Heart left ventricle (tissue), 16 donors: Measurements from ENCODE around the gene SIK1. TPM values are rescaled to one million over a fixed set of nuclear protein-coding genes. Genes with fewer than 3 reads are reported as not detected.
"Not testable (repeated sequence)": the region's sequence is repeated elsewhere in the genome, so short reads cannot be mapped to it uniquely, and the experiment has no call there.

ENCODE experiments used
- ATAC-seq, 4 donors: fragments of 200-7000 bp; cut with Tn5 transposase; one replicate each; pipeline ENCODE4 v1.9.1; 2020 to 2022; ENCODE audit warnings: moderate library complexity in 4 of 4, mild to moderate bottlenecking in 3 of 4, moderate number of reproducible peaks in 1 of 4
- DNase-seq, 5 donors: peaks; one replicate each; pipeline ENCODE4 v3.0.0-alpha.2; 2020
- H3K27ac ChIP-seq, 12 donors: fragments of 200-600 bp; sonication (generic) in 4 of 12; one replicate each; pipeline versions ENCODE4 v1.5.0 to v1.8.0; 2016 to 2022; ENCODE audit warnings: mild to moderate bottlenecking in 2 of 12
- H3K27me3 ChIP-seq, 9 donors: fragments of 200-600 bp; sonication (generic) in 2 of 9; one replicate each; pipeline versions ENCODE4 v1.5.1 to v1.8.0; 2016 to 2022; ENCODE audit warnings: mild to moderate bottlenecking in 3 of 9
- H3K36me3 ChIP-seq, 9 donors: fragments of 200-600 bp; sonication (generic) in 2 of 9; one replicate each; pipeline versions ENCODE4 v1.5.0 to v1.8.0; 2018 to 2022; ENCODE audit warnings: mild to moderate bottlenecking in 2 of 9
- H3K4me1 ChIP-seq, 12 donors: fragments of 200-600 bp; sonication (generic) in 4 of 12; one replicate each; pipeline versions ENCODE4 v1.5.0 to v1.8.0; 2016 to 2022; ENCODE audit warnings: mild to moderate bottlenecking in 3 of 12
- H3K4me3 ChIP-seq, 12 donors: fragments of 200-600 bp; sonication (generic) in 4 of 12; one replicate each; pipeline versions ENCODE4 v1.5.0 to v1.8.0; 2017 to 2022; ENCODE audit warnings: mild to moderate bottlenecking in 9 of 12, moderate library complexity in 4 of 12
- H3K9me3 ChIP-seq, 12 donors: fragments of 200-600 bp; sonication (generic) in 4 of 12; one replicate each; pipeline versions ENCODE4 v1.5.0 to v1.8.0; 2016 to 2022; ENCODE audit warnings: mild to moderate bottlenecking in 1 of 12
- WGBS, 4 donors: extraction: QIAGEN DNeasy Blood & Tissue Kit in 2 of 4; methylation state at CpG; one replicate each; pipeline versions ENCODE4 v1.1.5 to v1.1.7; 2013 to 2018; 5-methylcytosine and 5-hydroxymethylcytosine counted together
- intact Hi-C, 10 donors: fragments of 100-400 bp; cut with DNase I; formaldehyde crosslinking; loops; one replicate each; pipeline versions ENCODE4 v1.11.1 to v1.14.2; 2022
- polyA plus RNA-seq, 2 donors: library from polyadenylated mRNA; stranded (reverse); fragments of 200-250 nt; gene quantifications; one replicate each; pipeline ENCODE4 v1.2.3, GENCODE V29; 2013
- total RNA-seq, 9 donors: library from RNA; depleted of rRNA in 2 of 9; stranded (reverse); fragments of >200 nt in 2 of 9; fragmentation: NEBNext Ultra II Directional in 3 of 9; extraction: Animal tissue kit (Norgen Biotek cat#: 25700) in 3 of 9; gene quantifications; one replicate each; pipeline versions ENCODE4 v1.1.0 to v1.2.4, GENCODE V29; 2016 to 2023
- donor health status: ischemic (EF 13 %, LVEDD 7.1; RV severe dilation, severe dysfunction).
- donor health status: healthy with polysubstance abuse.
- donor health status: DM: no; HTN: yes; CAD: no.
- donor health status: DM: no; HTN: no; CAD: no.
- donor health status: ischemic (EF 25% LVEDD 6.9; RV normal size, moderate dysfunction).
- donor health status: ischemic (EF 25% LVEDD 5.7; RV mildly dilated, moderate dysfunction).
- donor health status: healthy.
- donor health status: DM: yes; HTN: yes; CAD: no.
- donor health status: ischemic (EF 35%, LVEDD 5.7; RV mildly dilated, moderate dysfunction).
- donor health status: nonischemic (EF 11% LVEDD 7.7; RV severe dilation, severe dysfunction).
- donor health status: DM: yes; HTN: yes; CAD: no.
- donor health status: PGD.
- donor health status: ischemic (EF 29% LVEDD 5.4; RV normal size, mild dysfunction).
- donor health status: nonischemic (EF 23%, LVEDD 6.1; RV moderate dilation, normal function).

The SIK1 gene
- total and polyA plus RNA-seq, 11 donors: 0.38 to 53.5 (median 5.4) TPM

DNA sequence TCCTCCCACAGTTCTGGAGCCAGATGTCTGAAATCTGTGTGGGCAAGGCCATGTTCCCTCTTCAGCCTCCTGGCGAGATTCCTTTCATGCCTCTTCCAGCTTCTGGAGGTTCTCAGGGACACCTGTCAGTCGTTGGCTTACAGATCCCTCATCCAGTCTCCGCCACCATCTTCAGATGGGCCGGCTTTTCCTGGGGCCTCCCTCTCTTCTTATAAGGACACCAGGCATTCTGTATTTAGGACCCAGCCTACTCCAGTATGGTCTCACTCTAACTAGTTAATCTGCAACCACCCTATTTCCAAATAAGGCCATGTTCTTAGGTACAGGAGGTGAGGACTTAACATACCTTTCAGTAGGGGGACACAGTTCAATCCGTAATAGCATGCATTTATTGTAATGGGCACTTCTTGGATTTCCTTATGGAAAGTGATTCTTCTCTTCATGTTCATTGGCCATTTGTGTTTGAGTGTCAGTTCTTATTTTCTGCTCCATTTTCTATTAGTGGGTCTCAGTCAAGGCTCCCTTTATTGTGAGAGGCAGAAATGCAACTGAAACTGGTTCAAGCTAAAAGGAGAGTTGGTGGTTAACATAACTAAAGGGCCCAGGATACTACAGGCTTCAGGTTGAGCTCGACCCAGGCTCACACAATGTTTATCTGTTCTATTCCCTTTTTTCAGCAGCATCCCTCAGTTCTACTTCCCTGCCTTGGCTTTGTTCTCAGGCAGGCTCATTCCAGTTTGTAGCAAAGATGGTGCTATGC lies 12.6 kb upstream of the SIK1 start:
- H3K36me3 ChIP-seq, H3K27me3 ChIP-seq, H3K4me1 ChIP-seq, H3K9me3 ChIP-seq, H3K27ac ChIP-seq, intact Hi-C loops, H3K4me3 ChIP-seq: not testable (repeated sequence)
- WGBS, 4 donors: 56 to 100% methylated on average over 1 to 4 of the region's 6 CpGs; no CpG with 5 or more reads in 2 of the 4 donors
- peak in 3 of 4 donors; percentile 31 to 48 (median 48) for ATAC-seq
- peak in 1 of 5 donors; percentile 4 for DNase-seq

GRCh38 chr21:43436272-43436671 lies 9.3 kb upstream of the SIK1 start:
- H3K36me3 ChIP-seq, H3K4me1 ChIP-seq, DNase-seq, ATAC-seq, H3K9me3 ChIP-seq, H3K4me3 ChIP-seq, H3K27ac ChIP-seq, intact Hi-C loops, H3K27me3 ChIP-seq: not testable (repeated sequence)
- WGBS, 4 donors: no CpG with 5 or more reads among the region's 9 CpGs

DNA sequence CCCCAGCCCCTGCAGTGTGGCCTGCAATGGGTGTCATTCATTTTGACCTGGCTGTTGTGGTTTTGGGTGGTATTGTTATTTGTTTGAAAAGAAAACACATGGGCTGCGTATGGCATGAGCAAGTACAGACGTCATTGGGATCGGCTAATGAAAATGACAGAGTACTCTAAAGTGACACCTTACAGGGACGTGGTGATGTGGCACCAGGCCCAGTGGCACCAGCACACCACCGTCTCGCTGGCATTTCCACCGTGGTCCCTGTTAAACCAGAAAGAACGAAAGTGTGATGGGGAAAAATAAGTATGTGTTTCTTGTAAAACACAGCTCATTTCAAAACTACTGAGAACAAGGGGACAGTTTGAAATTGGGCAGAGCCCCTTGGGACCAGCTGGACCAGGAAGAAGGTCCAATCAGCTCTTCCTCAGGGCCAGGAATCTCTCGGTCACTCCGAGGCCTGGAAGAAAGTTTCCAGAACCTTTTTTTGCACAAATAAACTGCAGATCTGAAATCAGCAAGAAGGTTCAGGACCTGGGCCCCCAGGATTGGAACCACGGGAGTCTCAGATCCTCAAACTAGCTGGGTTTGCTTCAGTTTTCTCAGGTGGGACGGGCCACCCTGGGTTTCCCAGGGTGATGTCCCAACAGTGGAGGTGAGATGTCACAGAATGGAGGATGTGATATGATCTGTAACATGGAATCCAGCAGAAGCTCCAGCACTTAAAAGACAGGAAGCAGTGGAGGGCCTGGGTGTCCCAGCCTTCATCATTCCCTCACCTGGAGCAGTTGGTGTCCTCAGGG lies 6.6 kb upstream of the SIK1 start:
- H3K9me3 ChIP-seq, H3K27ac ChIP-seq, H3K27me3 ChIP-seq, H3K4me3 ChIP-seq, DNase-seq, H3K36me3 ChIP-seq, ATAC-seq, intact Hi-C loops, H3K4me1 ChIP-seq: not testable (repeated sequence)
- 100% methylated on average over 1 of the region's 12 CpGs; no CpG with 5 or more reads in 2 of the 4 donors for WGBS, 4 donors

DNA sequence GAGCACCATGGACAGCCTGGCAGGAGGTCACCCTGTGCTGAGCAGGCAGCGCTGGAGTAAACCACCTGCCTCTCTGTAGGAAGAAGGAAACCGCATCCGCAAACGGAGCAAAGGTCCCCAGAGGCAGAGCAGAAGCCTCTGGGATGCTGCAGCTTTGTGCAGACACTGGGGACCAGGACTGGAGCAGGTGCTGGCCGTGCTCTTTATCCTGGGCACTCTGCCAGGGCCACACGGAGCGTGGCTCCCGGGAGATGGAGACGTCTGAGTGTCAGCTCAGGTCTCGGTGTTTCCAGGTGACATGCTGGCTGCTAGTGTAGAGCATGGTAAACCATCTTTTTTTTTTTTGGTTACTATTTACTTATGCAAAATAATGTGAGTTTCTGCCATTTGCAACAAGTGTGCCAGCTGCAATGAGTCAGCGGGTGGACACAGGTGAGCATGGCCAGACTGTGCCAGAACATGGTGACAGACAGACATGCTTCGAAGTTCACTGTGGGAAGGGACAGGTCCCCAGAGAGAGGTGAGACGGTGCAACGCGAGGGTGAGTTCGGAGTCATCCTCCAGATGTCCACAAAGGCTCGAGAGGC lies 4.0 kb upstream of the SIK1 start:
- 75 to 83% methylated on average over 10 to 11 of the region's 17 CpGs; no CpG with 5 or more reads in 2 of the 4 donors for WGBS, 4 donors
- H3K27ac ChIP-seq, H3K4me3 ChIP-seq, H3K9me3 ChIP-seq, intact Hi-C loops, DNase-seq, H3K4me1 ChIP-seq, H3K36me3 ChIP-seq, H3K27me3 ChIP-seq, ATAC-seq: not testable (repeated sequence)

DNA sequence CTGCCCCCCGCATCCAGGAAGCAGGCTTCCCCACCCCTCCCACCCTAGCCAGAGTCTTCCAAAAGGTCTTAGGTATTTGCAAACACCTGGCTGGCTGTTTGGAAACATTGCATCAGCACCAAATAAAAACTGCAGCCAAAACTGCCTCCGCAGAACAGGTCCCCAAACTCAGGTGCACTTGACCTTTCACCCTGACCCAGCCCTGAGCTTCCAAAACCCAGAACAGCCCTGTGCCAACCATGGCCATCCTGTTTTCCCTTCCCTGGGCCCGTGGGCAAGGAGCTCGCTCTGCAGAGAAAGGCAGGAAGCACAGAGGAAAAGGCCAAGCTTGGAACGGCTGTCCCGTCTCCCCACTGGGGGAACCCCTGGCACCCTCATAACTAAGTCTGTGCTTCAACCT lies 2.0 kb upstream of the SIK1 start:
- H3K9me3 ChIP-seq, DNase-seq, H3K4me1 ChIP-seq, ATAC-seq, H3K36me3 ChIP-seq, intact Hi-C loops, H3K27ac ChIP-seq, H3K27me3 ChIP-seq, H3K4me3 ChIP-seq: not testable (repeated sequence)
- no CpG with 5 or more reads among the region's 6 CpGs for WGBS, 4 donors

GRCh38 chr21:43427242-43427559 lies 270 bp upstream of the SIK1 start:
- H3K27me3 ChIP-seq, DNase-seq, H3K9me3 ChIP-seq, intact Hi-C loops, H3K36me3 ChIP-seq, H3K4me1 ChIP-seq, H3K4me3 ChIP-seq, H3K27ac ChIP-seq: not testable (repeated sequence)
- no CpG with 5 or more reads among the region's 53 CpGs for WGBS, 4 donors
- ATAC-seq: peak; percentile 83 to 93 (median 91)

DNA sequence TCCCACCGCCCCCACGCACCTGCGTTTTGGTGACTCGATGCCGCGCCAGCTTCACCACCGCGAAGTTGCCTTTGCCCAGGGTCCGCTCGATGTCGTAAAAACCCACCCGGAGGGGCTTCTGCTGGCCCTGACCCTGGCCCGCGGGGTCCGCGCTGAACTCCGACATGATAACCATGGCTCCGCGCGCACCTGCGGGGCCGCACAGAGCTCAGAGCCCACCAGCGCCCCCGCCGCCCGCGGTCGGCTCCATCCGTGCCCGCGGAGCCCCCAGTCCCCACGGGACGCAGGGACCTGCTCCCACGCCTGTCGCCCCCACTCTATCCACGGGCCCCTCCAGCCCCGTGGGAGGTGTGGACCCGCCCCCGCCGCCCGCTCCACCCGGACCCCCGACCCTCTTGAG lies 927 bp downstream of the SIK1 start:
- H3K4me3 ChIP-seq, H3K27me3 ChIP-seq, H3K36me3 ChIP-seq, DNase-seq, intact Hi-C loops, H3K27ac ChIP-seq, H3K4me1 ChIP-seq, H3K9me3 ChIP-seq: not testable (repeated sequence)
- ATAC-seq: peak in 3 of 4 donors; percentile 6 to 21 (median 16)
- WGBS, 4 donors: no CpG with 5 or more reads among the region's 43 CpGs

DNA sequence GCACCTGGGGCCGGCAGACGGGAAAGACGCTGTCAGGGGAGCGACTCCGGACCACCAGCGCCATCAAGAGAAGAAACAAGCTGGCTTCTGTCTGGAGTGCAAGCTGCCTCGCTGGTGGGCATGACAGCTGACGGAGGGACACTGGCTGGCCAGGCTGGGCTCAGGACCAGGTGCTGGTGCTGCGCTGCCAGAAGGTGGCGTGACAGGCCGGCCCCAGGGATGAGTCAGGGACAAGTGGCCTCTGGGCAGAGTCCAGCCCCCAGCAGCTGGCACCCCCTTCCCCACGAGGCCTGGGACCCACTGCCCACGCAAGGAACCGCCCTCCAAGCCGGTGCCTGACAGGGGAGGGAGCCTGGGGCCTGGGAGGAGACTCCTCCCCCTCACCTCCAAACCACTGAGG lies 7.5 kb downstream of the SIK1 start:
- DNase-seq, ATAC-seq: not testable (repeated sequence)
- WGBS, 4 donors: no CpG with 5 or more reads among the region's 15 CpGs

DNA sequence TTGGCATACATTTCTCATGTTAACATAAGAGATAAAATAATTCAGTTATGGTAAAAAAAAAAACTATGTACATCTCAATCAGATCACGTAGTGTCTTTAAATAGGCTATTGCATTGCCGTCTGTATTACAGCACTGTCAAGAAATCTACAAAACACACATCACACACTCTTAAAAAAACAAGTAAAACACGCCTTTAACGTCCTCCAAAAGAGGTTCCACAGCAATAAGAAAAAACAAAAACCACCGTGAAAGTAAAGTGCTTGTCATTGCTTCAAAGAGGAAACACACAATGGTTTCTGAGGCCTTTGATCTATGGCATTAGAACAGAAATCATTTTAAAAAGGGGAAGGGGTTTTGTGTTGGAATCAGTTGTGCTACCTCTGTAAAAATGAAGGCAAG lies 12.4 kb downstream of the SIK1 start:
- H3K36me3 ChIP-seq, H3K27me3 ChIP-seq, ATAC-seq, H3K4me3 ChIP-seq, intact Hi-C loops, DNase-seq, H3K9me3 ChIP-seq, H3K27ac ChIP-seq, H3K4me1 ChIP-seq: not testable (repeated sequence)
- no CpG with 5 or more reads among the region's 5 CpGs for WGBS, 4 donors

More for the DNA sequence above, 7.5 kb downstream of the SIK1 start:
- H3K9me3 ChIP-seq, H3K27me3 ChIP-seq, H3K27ac ChIP-seq, intact Hi-C loops, H3K4me3 ChIP-seq, H3K36me3 ChIP-seq, H3K4me1 ChIP-seq: not testable (repeated sequence)

- H3K4me1 ChIP-seq, H3K27me3 ChIP-seq, H3K9me3 ChIP-seq, H3K36me3 ChIP-seq, DNase-seq, H3K27ac ChIP-seq, intact Hi-C loops, H3K4me3 ChIP-seq: not testable (repeated sequence)
- WGBS, 4 donors: 89 to 100% methylated on average over 2 of the region's 28 CpGs; no CpG with 5 or more reads in 2 of the 4 donors
- ATAC-seq: peak in 1 of 4 donors; percentile 13
Observed at GRCh38 chr21:43412020-43412788, 14.7 kb downstream of the SIK1 start.
